ENCODE results near the gene MBL2.

Gene MBL2

DNA sequence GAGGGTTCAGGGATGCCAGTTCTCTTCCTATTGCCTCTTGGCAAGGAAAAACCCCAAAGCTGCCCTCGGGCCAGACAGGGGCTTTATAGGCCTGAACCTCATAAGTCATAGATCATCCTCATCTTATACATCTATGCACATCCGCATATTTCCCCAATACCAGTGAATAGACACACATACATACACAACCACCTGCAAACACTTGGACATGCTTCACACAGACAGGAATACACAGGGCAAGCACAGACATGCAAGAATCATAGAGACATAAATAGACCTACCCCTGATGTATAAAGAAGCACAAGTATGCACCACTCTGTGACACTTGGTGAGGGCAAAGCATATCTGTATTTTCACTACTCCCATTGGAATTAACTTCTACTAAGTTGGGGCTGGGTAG is 30.7 kb downstream of the MBL2 start:
- Mint-ChIP-seq H3K4me3 (no peak overlapping the region), H3K9me3 (peaks cover 6% of the 10 kb centered on the region), H3K36me3 (ENCODE audit: low read depth) (peaks cover 2% of the 10 kb centered on the region), H3K27ac (no peak overlapping the region), H3K27me3 (ENCODE audit: low read depth, poor library complexity) (peaks cover 3% of the 10 kb centered on the region), H3K4me1 (peaks cover 5% of the 10 kb centered on the region)
- TF ChIP-seq, protein P1, sequence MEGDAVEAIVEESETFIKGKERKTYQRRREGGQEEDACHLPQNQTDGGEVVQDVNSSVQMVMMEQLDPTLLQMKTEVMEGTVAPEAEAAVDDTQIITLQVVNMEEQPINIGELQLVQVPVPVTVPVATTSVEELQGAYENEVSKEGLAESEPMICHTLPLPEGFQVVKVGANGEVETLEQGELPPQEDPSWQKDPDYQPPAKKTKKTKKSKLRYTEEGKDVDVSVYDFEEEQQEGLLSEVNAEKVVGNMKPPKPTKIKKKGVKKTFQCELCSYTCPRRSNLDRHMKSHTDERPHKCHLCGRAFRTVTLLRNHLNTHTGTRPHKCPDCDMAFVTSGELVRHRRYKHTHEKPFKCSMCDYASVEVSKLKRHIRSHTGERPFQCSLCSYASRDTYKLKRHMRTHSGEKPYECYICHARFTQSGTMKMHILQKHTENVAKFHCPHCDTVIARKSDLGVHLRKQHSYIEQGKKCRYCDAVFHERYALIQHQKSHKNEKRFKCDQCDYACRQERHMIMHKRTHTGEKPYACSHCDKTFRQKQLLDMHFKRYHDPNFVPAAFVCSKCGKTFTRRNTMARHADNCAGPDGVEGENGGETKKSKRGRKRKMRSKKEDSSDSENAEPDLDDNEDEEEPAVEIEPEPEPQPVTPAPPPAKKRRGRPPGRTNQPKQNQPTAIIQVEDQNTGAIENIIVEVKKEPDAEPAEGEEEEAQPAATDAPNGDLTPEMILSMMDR (IDR thresholded peaks at IDR 0.05) = no peak
- no peak for DNase-seq

DNA sequence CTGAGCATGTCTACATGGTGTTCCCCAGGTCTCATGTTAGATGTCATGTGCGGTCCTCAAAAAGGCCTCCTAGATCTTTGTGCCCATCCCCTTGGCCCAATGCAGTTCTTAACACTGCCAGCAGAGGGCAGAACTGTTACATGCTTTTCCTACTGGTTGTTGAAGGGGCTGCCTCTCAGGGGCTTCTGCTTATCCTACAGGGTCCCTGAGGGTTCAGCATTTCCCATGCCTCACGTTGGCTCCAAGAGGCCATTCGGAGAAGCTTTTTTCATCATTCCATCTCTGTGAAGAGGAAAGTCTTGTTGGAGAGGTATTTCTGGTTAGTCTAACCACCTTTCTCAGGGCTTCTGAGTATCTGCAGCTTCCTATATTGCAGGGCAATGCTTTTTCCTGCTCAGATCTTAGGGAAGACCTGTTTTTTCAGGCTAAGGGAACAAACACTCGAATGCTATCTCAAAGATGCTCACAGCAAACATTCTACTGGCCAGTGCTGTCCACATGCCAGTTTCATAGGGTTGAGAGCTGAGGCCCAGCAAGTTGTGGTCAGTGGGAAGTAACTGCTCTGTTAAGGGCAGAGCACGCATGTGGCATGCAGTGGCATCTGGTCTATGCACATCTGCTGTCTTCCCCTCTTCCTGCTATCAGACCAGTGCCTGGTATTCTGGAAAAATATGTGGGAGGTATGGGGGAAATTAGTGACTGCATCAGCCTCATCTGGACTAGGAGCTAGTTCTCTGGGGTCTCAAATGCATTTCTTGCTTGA is 31.5 kb downstream of the MBL2 start:
- peaks cover 3% of the 10 kb centered on the region for H3K27me3 Mint-ChIP-seq (ENCODE audit: low read depth, poor library complexity)
- no peak overlapping the region for H3K4me3 Mint-ChIP-seq
- TF ChIP-seq, protein P1 (IDR thresholded peaks at IDR 0.05) = peak; percentile 90
- peaks cover 5% of the 10 kb centered on the region for H3K4me1 Mint-ChIP-seq
- peak; percentile 72 for DNase-seq
- peaks cover 5% of the 10 kb centered on the region for H3K36me3 Mint-ChIP-seq (ENCODE audit: low read depth)
- H3K9me3 Mint-ChIP-seq = peaks cover 13% of the 10 kb centered on the region
- H3K27ac Mint-ChIP-seq = no peak overlapping the region

DNA sequence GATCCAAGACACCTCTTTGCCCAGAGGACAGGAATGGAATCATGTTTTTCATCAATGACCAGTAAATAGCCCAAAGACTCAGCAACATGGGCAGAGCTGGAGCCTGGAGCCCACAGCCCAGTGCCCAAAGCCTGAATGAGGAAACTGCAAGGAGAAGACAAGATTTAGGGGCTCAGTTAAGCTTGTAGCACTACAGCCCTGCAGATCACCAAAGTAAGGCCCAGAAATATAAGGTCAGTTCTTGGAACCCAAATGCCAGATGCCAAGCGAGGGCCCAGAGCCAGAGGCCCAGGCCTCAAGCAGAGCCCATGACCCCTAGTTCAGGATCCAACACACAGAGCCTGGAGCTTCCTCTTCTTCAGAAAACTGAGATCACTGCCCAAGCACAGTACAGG is 32.4 kb downstream of the MBL2 start:
- Mint-ChIP-seq H3K27ac (no peak overlapping the region), H3K9me3 (peaks cover 21% of the 10 kb centered on the region), H3K27me3 (ENCODE audit: low read depth, poor library complexity) (peaks cover 3% of the 10 kb centered on the region), H3K4me3 (no peak overlapping the region), H3K4me1 (peaks cover 5% of the 10 kb centered on the region), H3K36me3 (ENCODE audit: low read depth) (peaks cover 6% of the 10 kb centered on the region)
- DNase-seq = no peak
- TF ChIP-seq, protein P1 (IDR thresholded peaks at IDR 0.05) = no peak

DNA sequence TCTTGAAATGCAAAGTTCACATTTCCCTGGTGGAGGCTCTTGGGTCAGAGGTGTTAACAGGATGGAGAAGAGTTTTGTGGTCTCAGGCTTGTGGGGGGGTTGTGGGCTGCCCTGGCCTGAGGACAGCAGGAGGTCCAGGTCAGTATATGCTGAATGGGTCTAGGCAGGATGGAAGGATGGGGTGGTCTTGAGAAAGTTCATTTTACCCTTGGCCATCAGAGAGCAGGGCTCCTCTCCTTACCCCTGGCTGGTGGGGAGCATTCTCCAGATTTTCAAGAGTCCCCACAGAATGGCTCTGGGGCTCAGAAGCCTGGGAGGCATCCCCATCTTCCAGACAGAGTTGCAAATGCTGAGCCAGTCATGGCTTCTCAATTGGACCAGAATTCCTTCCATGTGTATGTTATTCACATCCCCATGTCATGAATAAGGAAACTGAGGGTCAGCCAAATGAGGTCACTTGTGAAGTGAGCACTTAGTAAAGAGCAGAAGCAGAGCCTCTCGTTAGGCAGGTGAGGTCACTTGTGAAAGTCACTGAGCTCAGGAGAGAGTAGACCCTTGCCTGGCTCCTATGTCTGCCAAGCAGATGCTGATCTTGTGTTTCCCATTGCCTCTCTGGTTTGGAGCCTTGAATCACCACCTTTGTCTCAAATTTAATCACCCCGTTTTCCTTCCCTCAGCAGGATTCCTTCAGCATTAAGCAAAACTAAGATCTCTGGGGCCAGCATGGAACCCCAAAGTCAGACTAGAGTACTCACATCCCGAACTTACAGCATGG is 33.0 kb downstream of the MBL2 start:
- peaks cover 3% of the 10 kb centered on the region for H3K27me3 Mint-ChIP-seq (ENCODE audit: low read depth, poor library complexity)
- DNase-seq = no peak
- TF ChIP-seq, protein P1 (IDR thresholded peaks at IDR 0.05) = no peak
- H3K9me3 Mint-ChIP-seq = peaks cover 27% of the 10 kb centered on the region
- H3K4me1 Mint-ChIP-seq = peaks cover 5% of the 10 kb centered on the region
- no peak overlapping the region for H3K27ac Mint-ChIP-seq
- H3K36me3 Mint-ChIP-seq (ENCODE audit: low read depth) = peaks cover 11% of the 10 kb centered on the region
- H3K4me3 Mint-ChIP-seq = no peak overlapping the region

DNA sequence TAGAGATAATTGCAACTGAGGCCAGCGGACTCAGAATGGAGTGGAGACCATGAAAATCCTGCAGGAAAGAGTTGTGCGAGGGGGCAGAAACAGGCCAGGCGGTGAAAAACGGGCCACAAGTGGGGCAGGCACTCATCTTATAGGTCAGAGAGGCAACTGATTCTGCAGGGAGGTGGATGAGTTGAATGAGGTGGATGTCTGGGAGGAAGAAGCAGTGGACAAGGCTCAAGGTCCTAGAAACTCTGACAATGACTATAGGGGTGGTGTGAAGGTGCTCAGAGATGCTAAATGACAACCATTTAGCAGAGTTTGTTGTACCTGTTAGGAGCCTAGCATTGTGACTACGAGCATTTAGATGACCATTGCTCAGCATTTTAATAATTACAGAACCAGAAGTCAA is 33.6 kb downstream of the MBL2 start:
- H3K27ac Mint-ChIP-seq = no peak overlapping the region
- H3K9me3 Mint-ChIP-seq = peaks cover 28% of the 10 kb centered on the region
- TF ChIP-seq, protein P1 (IDR thresholded peaks at IDR 0.05) = no peak
- no peak for DNase-seq
- peaks cover 11% of the 10 kb centered on the region for H3K36me3 Mint-ChIP-seq (ENCODE audit: low read depth)
- H3K4me1 Mint-ChIP-seq = peaks cover 5% of the 10 kb centered on the region
- H3K27me3 Mint-ChIP-seq (ENCODE audit: low read depth, poor library complexity) = peaks cover 3% of the 10 kb centered on the region
- no peak overlapping the region for H3K4me3 Mint-ChIP-seq
